ENCODE measurements around the gene RAI1. TPM values are rescaled to one million over a fixed set of nuclear protein-coding genes. Genes with fewer than 3 reads are reported as not detected.
A peak's percentile ranks its signal among the peaks of the same experiment; 100 is the strongest.

RAI1 gene
- total and polyA plus RNA-seq, 2 experiments from 2014 or later: 0.87 to 0.89 TPM

DNA sequence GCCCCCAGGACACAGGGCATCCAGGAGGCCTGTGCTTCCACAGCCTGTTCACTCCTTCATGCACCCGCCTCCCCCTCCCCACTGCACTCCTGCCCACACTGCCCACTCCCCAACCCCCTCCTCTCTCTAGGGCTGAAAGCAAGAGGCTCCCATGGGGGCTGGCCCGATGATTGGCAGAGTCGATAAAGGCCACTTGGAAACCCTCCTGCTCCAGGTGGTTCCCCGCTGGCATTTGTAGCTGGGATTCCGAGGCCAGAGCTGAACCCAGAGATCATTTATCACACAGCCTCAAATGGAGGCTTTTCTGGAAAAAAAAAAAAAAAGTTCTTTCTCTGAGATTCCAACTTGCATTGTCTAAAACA lies 81.5 kb downstream of the RAI1 start:
- Histone ChIP-seq H3K79me2 (replicated peaks; ENCODE audit: insufficient read depth) (no peaks in the 10 kb centered on the region), H3K27ac (ENCODE audit: low read depth) (no peak overlapping the region), H3K27me3 (ENCODE audit: insufficient read depth) (no peaks in the 10 kb centered on the region), H3K4me2 (no peak overlapping the region), H3K9me2 (ENCODE audit: insufficient read depth) (no peaks in the 10 kb centered on the region), H3K36me3 (ENCODE audit: insufficient read depth) (no peaks in the 10 kb centered on the region), H4K20me1 (replicated peaks; ENCODE audit: insufficient read depth) (no peaks in the 10 kb centered on the region), H2AFZ (no peak overlapping the region; the same call in 1 of the 2 replicates), H3F3A (replicated peaks; ENCODE audit: low read depth) (no peaks in the 10 kb centered on the region), H3K4me3 (no peak overlapping the region), H3K4me1 (ENCODE audit: insufficient read depth) (no peaks in the 10 kb centered on the region)
- H3K4me3 Mint-ChIP-seq: no peak overlapping the region
- H3K9me3 Mint-ChIP-seq: no peaks in the 10 kb centered on the region; the same call in 2 of the 3 replicates
- no peak; the same call in 2 of the 3 replicates for ATAC-seq
- H3K27me3 Mint-ChIP-seq (ENCODE audit: insufficient read depth, low read depth, poor library complexity): peaks cover 11% of the 10 kb centered on the region
- H3K36me3 Mint-ChIP-seq (ENCODE audit: low read depth): no peaks in the 10 kb centered on the region
- DNase-seq (ENCODE audit: low spot score): no peak
- no peak for TF ChIP-seq EZH2phosphoT487 (IDR thresholded peaks at IDR 0.05; ENCODE audit: unreplicated experiment)
- H3K4me1 Mint-ChIP-seq: peaks cover 13% of the 10 kb centered on the region
- H3K27ac Mint-ChIP-seq: no peak overlapping the region

DNA sequence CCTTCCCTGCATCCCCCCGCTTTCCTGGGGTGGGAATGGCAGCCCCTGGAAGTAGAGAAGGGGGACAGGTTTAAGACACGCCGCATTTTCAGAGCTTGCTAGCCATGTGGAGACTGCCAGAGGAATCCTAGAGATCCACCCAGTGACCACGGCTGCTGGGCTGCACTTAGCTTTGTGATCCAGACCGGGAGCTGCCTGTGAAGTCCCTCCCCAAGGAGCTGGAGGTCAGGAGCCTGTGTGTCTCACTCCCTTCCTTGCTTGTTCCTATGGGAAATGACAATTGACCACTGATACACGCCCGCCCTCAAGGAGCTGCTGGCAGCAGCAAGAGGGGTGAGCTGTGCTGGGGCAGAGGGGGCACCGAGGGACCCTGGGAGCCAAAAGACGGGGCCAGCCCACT lies 81.9 kb downstream of the RAI1 start:
- Histone ChIP-seq H4K20me1 (replicated peaks; ENCODE audit: insufficient read depth) (no peaks in the 10 kb centered on the region), H2AFZ (no peak overlapping the region; the same call in 1 of the 2 replicates), H3K79me2 (replicated peaks; ENCODE audit: insufficient read depth) (no peaks in the 10 kb centered on the region), H3F3A (replicated peaks; ENCODE audit: low read depth) (no peaks in the 10 kb centered on the region), H3K4me2 (no peak overlapping the region), H3K27me3 (ENCODE audit: insufficient read depth) (no peaks in the 10 kb centered on the region), H3K4me3 (no peak overlapping the region), H3K9me2 (ENCODE audit: insufficient read depth) (no peaks in the 10 kb centered on the region), H3K27ac (ENCODE audit: low read depth) (no peak overlapping the region), H3K4me1 (ENCODE audit: insufficient read depth) (no peaks in the 10 kb centered on the region), H3K36me3 (ENCODE audit: insufficient read depth) (no peaks in the 10 kb centered on the region)
- ATAC-seq (peak; percentile 16; the same call in 1 of the 3 replicates), DNase-seq (ENCODE audit: low spot score) (no peak)
- Mint-ChIP-seq H3K4me1 (peaks cover 10% of the 10 kb centered on the region), H3K9me3 (no peaks in the 10 kb centered on the region; the same call in 2 of the 3 replicates), H3K27ac (no peak overlapping the region), H3K36me3 (ENCODE audit: low read depth) (no peaks in the 10 kb centered on the region), H3K4me3 (no peak overlapping the region), H3K27me3 (ENCODE audit: insufficient read depth, low read depth, poor library complexity) (peaks cover 11% of the 10 kb centered on the region)
- TF ChIP-seq POLR2AphosphoS5 (IDR thresholded peaks at IDR 0.05; ENCODE audit: low read depth) (no peak), STAT1 (IDR thresholded peaks at IDR 0.05; ENCODE audit: unreplicated experiment) (no peak), REST (IDR thresholded peaks at IDR 0.05; ENCODE audit: unreplicated experiment) (no peak), NANOG (IDR thresholded peaks at IDR 0.05; ENCODE audit: borderline replicate concordance) (no peak), CREB1 (CRISPR knock-in tag; IDR thresholded peaks at IDR 0.05; ENCODE audit: low read depth) (no peak), JUNB (IDR thresholded peaks at IDR 0.05; ENCODE audit: unreplicated experiment) (no peak)
- TF ChIP-seq, protein P1, sequence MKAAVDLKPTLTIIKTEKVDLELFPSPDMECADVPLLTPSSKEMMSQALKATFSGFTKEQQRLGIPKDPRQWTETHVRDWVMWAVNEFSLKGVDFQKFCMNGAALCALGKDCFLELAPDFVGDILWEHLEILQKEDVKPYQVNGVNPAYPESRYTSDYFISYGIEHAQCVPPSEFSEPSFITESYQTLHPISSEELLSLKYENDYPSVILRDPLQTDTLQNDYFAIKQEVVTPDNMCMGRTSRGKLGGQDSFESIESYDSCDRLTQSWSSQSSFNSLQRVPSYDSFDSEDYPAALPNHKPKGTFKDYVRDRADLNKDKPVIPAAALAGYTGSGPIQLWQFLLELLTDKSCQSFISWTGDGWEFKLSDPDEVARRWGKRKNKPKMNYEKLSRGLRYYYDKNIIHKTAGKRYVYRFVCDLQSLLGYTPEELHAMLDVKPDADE (IDR thresholded peaks at IDR 0.05): no peak
- TF ChIP-seq, protein P2, sequence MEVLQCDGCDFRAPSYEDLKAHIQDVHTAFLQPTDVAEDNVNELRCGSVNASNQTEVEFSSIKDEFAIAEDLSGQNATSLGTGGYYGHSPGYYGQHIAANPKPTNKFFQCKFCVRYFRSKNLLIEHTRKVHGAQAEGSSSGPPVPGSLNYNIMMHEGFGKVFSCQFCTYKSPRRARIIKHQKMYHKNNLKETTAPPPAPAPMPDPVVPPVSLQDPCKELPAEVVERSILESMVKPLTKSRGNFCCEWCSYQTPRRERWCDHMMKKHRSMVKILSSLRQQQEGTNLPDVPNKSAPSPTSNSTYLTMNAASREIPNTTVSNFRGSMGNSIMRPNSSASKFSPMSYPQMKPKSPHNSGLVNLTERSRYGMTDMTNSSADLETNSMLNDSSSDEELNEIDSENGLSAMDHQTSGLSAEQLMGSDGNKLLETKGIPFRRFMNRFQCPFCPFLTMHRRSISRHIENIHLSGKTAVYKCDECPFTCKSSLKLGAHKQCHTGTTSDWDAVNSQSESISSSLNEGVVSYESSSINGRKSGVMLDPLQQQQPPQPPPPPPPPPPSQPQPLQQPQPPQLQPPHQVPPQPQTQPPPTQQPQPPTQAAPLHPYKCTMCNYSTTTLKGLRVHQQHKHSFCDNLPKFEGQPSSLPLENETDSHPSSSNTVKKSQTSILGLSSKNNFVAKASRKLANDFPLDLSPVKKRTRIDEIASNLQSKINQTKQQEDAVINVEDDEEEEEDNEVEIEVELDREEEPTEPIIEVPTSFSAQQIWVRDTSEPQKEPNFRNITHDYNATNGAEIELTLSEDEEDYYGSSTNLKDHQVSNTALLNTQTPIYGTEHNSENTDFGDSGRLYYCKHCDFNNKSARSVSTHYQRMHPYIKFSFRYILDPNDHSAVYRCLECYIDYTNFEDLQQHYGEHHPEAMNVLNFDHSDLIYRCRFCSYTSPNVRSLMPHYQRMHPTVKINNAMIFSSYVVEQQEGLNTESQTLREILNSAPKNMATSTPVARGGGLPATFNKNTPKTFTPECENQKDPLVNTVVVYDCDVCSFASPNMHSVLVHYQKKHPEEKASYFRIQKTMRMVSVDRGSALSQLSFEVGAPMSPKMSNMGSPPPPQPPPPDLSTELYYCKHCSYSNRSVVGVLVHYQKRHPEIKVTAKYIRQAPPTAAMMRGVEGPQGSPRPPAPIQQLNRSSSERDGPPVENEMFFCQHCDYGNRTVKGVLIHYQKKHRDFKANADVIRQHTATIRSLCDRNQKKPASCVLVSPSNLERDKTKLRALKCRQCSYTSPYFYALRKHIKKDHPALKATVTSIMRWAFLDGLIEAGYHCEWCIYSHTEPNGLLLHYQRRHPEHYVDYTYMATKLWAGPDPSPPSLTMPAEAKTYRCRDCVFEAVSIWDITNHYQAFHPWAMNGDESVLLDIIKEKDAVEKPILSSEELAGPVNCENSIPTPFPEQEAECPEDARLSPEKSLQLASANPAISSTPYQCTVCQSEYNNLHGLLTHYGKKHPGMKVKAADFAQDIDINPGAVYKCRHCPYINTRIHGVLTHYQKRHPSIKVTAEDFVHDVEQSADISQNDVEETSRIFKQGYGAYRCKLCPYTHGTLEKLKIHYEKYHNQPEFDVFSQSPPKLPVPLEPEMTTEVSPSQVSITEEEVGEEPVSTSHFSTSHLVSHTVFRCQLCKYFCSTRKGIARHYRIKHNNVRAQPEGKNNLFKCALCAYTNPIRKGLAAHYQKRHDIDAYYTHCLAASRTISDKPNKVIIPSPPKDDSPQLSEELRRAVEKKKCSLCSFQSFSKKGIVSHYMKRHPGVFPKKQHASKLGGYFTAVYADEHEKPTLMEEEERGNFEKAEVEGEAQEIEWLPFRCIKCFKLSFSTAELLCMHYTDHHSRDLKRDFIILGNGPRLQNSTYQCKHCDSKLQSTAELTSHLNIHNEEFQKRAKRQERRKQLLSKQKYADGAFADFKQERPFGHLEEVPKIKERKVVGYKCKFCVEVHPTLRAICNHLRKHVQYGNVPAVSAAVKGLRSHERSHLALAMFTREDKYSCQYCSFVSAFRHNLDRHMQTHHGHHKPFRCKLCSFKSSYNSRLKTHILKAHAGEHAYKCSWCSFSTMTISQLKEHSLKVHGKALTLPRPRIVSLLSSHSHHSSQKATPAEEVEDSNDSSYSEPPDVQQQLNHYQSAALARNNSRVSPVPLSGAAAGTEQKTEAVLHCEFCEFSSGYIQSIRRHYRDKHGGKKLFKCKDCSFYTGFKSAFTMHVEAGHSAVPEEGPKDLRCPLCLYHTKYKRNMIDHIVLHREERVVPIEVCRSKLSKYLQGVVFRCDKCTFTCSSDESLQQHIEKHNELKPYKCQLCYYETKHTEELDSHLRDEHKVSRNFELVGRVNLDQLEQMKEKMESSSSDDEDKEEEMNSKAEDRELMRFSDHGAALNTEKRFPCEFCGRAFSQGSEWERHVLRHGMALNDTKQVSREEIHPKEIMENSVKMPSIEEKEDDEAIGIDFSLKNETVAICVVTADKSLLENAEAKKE (CRISPR knock-in tag; IDR thresholded peaks at IDR 0.05): no peak
- TF ChIP-seq, protein P3, sequence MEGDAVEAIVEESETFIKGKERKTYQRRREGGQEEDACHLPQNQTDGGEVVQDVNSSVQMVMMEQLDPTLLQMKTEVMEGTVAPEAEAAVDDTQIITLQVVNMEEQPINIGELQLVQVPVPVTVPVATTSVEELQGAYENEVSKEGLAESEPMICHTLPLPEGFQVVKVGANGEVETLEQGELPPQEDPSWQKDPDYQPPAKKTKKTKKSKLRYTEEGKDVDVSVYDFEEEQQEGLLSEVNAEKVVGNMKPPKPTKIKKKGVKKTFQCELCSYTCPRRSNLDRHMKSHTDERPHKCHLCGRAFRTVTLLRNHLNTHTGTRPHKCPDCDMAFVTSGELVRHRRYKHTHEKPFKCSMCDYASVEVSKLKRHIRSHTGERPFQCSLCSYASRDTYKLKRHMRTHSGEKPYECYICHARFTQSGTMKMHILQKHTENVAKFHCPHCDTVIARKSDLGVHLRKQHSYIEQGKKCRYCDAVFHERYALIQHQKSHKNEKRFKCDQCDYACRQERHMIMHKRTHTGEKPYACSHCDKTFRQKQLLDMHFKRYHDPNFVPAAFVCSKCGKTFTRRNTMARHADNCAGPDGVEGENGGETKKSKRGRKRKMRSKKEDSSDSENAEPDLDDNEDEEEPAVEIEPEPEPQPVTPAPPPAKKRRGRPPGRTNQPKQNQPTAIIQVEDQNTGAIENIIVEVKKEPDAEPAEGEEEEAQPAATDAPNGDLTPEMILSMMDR (conservative IDR thresholded peaks at IDR 0.05; ENCODE audit: low read depth in 2 of 2): no peak

Measured in GM23338 (cell line).